SK-N-SH (cell line): ENCODE measurements around the gene NOP56. TPM values are rescaled to one million over a fixed set of nuclear protein-coding genes. Genes with fewer than 3 reads are reported as not detected.
A peak's percentile ranks its signal among the peaks of the same experiment; 100 is the strongest.

Experiments used
- CTCF ChIA-PET: fragments of 300-600, 350-600 bp; formaldehyde crosslinking; extraction: SDS; loops from one replicate; lab custom pipeline; 2021; lab: Yijun Ruan, JAX
- POLR2A ChIA-PET: fragments of 350-600 bp; sonication (Branson Sonifier 250); formaldehyde crosslinking; extraction: SDS; loops from one replicate; lab custom pipeline; 2020; ENCODE audit warnings: antibody characterized with exemption, inconsistent platforms; lab: Yijun Ruan, JAX
- DNase-seq: peaks from one replicate; pipeline ENCODE4 v3.0.0; 2012
- H2AFZ ChIP-seq: fragments of 200-600 bp; sonication (generic); 2 replicates; pipeline ENCODE4 v1.8.1; 2016; ENCODE audit warnings: antibody characterized with exemption, mild to moderate bottlenecking, low read depth
- H3F3A ChIP-seq: fragments of 200-600 bp; sonication (generic); replicated peaks from 2 replicates; pipeline ENCODE3; 2016; ENCODE audit warnings: antibody characterized with exemption, mild to moderate bottlenecking; ENCODE audit not compliant: insufficient read depth
- H3K27ac ChIP-seq, 2 experiments: fragments of 200-500 bp in 1 of 2; fragments of 200-600 bp in 1 of 2; sonication (Bioruptor generic) in 1 of 2; sonication (generic), shearing (Covaris generic) in 1 of 2; 2 replicates each; pipeline versions ENCODE4 v1.5.1 to v1.6.1; 2014 to 2016; ENCODE audit warnings: low read depth in 2 of 2, inconsistent platforms in 1 of 2, low read length in 1 of 2, mild to moderate bottlenecking in 1 of 2, mixed read lengths in 1 of 2
- H3K27me3 ChIP-seq: fragments of 200-600 bp; sonication (generic), shearing (Covaris generic); 2 replicates; pipeline ENCODE4 v1.6.1; 2016; ENCODE audit warnings: mixed run types; ENCODE audit not compliant: insufficient read depth
- H3K36me3 ChIP-seq, 2 experiments: fragments of 200-500 bp in 1 of 2; fragments of 200-600 bp in 1 of 2; sonication (Bioruptor generic) in 1 of 2; sonication (generic) in 1 of 2; replicated peaks in 1 of 2; 2 replicates each; pipeline versions ENCODE3 to v1.5.1; 2014 to 2016; ENCODE audit warnings: low read length in 1 of 2, mild to moderate bottlenecking in 1 of 2; ENCODE audit not compliant: insufficient read depth in 2 of 2, control insufficient read depth in 1 of 2
- H3K4me1 ChIP-seq, 2 experiments: fragments of 200-500 bp in 1 of 2; fragments of 200-600 bp in 1 of 2; sonication (Bioruptor generic) in 1 of 2; sonication (generic), shearing (Covaris generic) in 1 of 2; 2 replicates each; pipeline versions ENCODE4 v1.5.1 to v1.6.1; 2014 to 2016; ENCODE audit warnings: low read depth in 1 of 2, low read length in 1 of 2, mixed run types in 1 of 2; ENCODE audit not compliant: insufficient read depth in 2 of 2, control insufficient read depth in 1 of 2
- H3K4me2 ChIP-seq: fragments of 200-600 bp; sonication (generic), shearing (Covaris generic); 2 replicates; pipeline ENCODE4 v1.6.1; 2017; ENCODE audit warnings: mixed run types
- H3K4me3 ChIP-seq, 2 experiments: fragments of 200-500 bp in 1 of 2; fragments of 200-600 bp in 1 of 2; sonication (Bioruptor generic) in 1 of 2; sonication (generic), shearing (Covaris generic) in 1 of 2; 2 replicates each; pipeline versions ENCODE4 v1.5.1 to v1.8.1; 2014 to 2016; ENCODE audit warnings: low read depth in 2 of 2, inconsistent platforms in 1 of 2, low read length in 1 of 2, mild to moderate bottlenecking in 1 of 2, mixed read lengths in 1 of 2, moderate library complexity in 1 of 2
- H3K79me2 ChIP-seq: fragments of 200-600 bp; sonication (generic); 2 replicates; pipeline ENCODE4 v1.8.1; 2017; ENCODE audit warnings: mild to moderate bottlenecking; ENCODE audit not compliant: insufficient read depth
- H3K9ac ChIP-seq: fragments of 200-600 bp; sonication (generic); 2 replicates; pipeline ENCODE4 v1.6.1; 2017; ENCODE audit warnings: mixed run types
- H3K9me2 ChIP-seq: fragments of 200-600 bp; sonication (generic); 2 replicates; pipeline ENCODE4 v1.6.1; 2017; ENCODE audit warnings: mixed run types
- H3K9me3 ChIP-seq: fragments of 200-600 bp; sonication (generic); 2 replicates; pipeline ENCODE4 v1.6.1; 2017; ENCODE audit warnings: mixed run types, mild to moderate bottlenecking, moderate library complexity
- H4K20me1 ChIP-seq: fragments of 200-600 bp; sonication (generic); 2 replicates; pipeline ENCODE4 v1.6.1; 2017; ENCODE audit warnings: mild to moderate bottlenecking, mixed run types; ENCODE audit not compliant: insufficient read depth
- CHD2 ChIP-seq: fragments of 150-350 bp; IDR thresholded peaks from 2 replicates; pipeline ENCODE4 v1.6.1; 2018; ENCODE audit warnings: low read length; ENCODE audit not compliant: partially characterized antibody
- ELF1 ChIP-seq: IDR thresholded peaks from 2 replicates; pipeline ENCODE4 v1.4.0; 2012
- EP300 ChIP-seq, 2 experiments: IDR thresholded peaks; 2 replicates each; pipeline versions ENCODE4 v1.4.0 to v1.6.1; 2012; ENCODE audit warnings: borderline replicate concordance in 1 of 2, low read depth in 1 of 2, low read length in 1 of 2
- FOSL2 ChIP-seq: IDR thresholded peaks from 2 replicates; pipeline ENCODE4 v1.4.0; 2012; ENCODE audit warnings: low read depth, mild to moderate bottlenecking, moderate library complexity, borderline replicate concordance
- FOXJ3 ChIP-seq: sonication (generic); formaldehyde crosslinking; IDR thresholded peaks from 2 replicates; pipeline ENCODE4 v1.5.1; 2020; ENCODE audit warnings: mild to moderate bottlenecking, missing genetic modification reagents
- FOXM1 ChIP-seq: IDR thresholded peaks from 2 replicates; pipeline ENCODE4 v1.4.0; 2012; ENCODE audit warnings: low read depth, mild to moderate bottlenecking
- GATA2 ChIP-seq: sonication (generic); formaldehyde crosslinking; IDR thresholded peaks from 2 replicates; pipeline ENCODE4 v1.5.0; 2020; ENCODE audit warnings: mild to moderate bottlenecking, missing genetic modification reagents
- JUND ChIP-seq: IDR thresholded peaks from 2 replicates; pipeline ENCODE4 v1.4.0; 2012
- NFIC ChIP-seq: IDR thresholded peaks from 2 replicates; pipeline ENCODE4 v1.4.0; 2012; ENCODE audit warnings: borderline replicate concordance
- POLR2AphosphoS5 ChIP-seq: IDR thresholded peaks from 2 replicates; pipeline ENCODE4 v1.6.1; 2012; ENCODE audit warnings: low read depth, low read length
- RCOR1 ChIP-seq: fragments of 150-350 bp; IDR thresholded peaks from 2 replicates; pipeline ENCODE4 v1.6.1; 2017; ENCODE audit warnings: antibody characterized with exemption, low read length
- RFX5 ChIP-seq: IDR thresholded peaks from 2 replicates; pipeline ENCODE4 v1.6.1; 2012; ENCODE audit warnings: mild to moderate bottlenecking, improper control_type of control experiment, low read length
- SMC3 ChIP-seq: IDR thresholded peaks from 2 replicates; pipeline ENCODE4 v1.6.1; 2012; ENCODE audit warnings: low read depth, low read length, improper control_type of control experiment
- WGBS: methylation state at CpG from one replicate; pipeline ENCODE4 v1.1.6; 2017; ENCODE audit warnings: low lambda C conversion rate; 5-methylcytosine and 5-hydroxymethylcytosine counted together
- polyA plus RNA-seq, 3 experiments: library from polyadenylated mRNA; depleted of rRNA; stranded (reverse); fragments of >200 nt; gene quantifications; 2 replicates each; pipeline ENCODE4 v1.2.3, GENCODE V29; 2012

Gene NOP56
- polyA plus RNA-seq, 1 of the 3 experiments (the other 2 are of a cell fraction): 158 TPM

DNA sequence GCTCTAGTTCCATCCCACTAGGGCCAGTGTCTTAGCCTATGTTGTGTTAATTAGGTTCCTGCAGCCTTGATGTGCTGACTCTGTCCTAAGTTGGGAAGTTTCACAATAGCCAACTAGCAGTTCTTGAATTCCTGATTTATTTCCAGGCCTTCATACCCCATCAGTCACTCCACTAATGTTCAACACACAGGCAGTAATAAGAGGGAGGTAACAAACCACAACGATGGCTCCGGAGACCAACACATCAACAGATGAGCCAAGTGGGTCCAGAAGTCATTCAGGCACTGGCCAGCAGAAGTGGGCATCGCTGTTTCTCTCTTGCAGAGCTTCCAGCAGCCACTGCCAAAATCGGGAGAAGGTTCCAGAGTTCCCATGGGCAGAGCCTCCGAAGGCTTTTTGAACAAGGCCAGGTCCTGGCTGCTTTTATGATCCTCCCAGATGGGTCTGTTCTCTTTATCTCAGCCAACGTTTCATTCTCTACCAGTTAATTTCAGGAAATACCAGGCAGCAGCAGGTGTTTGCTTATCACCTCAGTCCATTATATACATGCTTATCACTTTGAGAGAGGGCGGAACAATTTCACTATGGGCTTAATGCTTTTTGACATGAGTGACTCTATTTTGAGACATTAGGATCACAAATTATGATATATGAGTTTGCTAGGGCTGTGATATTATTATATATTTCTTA, 48.5 kb upstream of the NOP56 start:
- H3K4me1 ChIP-seq: peaks cover 0 to 14% of the 10 kb centered on the region in 2 experiments; a peak in 2 of 4 replicates
- H3K27me3 ChIP-seq: no peaks in the 10 kb centered on the region
- ChIA-PET POLR2A (interaction anchor here (1.0 to 1.2 kb wide), 2 partner anchors 49 to 133 kb away, joined by 3 read pairs; partner anchors contain the start of genes NOP56 and SNRPB), CTCF (interaction anchor here (0.7 to 1.7 kb wide), 5 partner anchors 43 to 84 kb away, joined by 3 to 6 read pairs (median 3); no protein-coding TSS in a partner anchor)
- no peaks in the 10 kb centered on the region for H3K79me2 ChIP-seq
- H3K9me3 ChIP-seq: 0 out of 2 replicates have a peak, but pooled peaks cover 5% of the 10 kb centered on the region
- no peaks in the 10 kb centered on the region for H3K9me2 ChIP-seq
- H3F3A ChIP-seq: no peaks in the 10 kb centered on the region
- H3K9ac ChIP-seq: no peak overlapping the region
- WGBS: 11% methylated on average over 7 of the region's 7 CpGs
- H3K4me2 ChIP-seq: no peak overlapping the region
- no peak overlapping the region for H2AFZ ChIP-seq
- no peaks in the 10 kb centered on the region for H4K20me1 ChIP-seq
- TF ChIP-seq GATA2 (CRISPR knock-in tag): peak; percentile 95
- TF ChIP-seq EP300 (IDR thresholded peaks at IDR 0.05; ENCODE audit: borderline replicate concordance in 1 of 2, low read depth in 1 of 2, low read length in 1 of 2): peak in 1 of 2 experiments; percentile 83; a peak in 2 of 4 replicates
- peak; percentile 24 for TF ChIP-seq CHD2
- no peak for TF ChIP-seq SMC3
- peak; percentile 88 for TF ChIP-seq RCOR1
- TF ChIP-seq FOXM1: no peak
- no peak overlapping the region for H3K4me3 ChIP-seq
- peak overlapping the region in 1 of 2 experiments; percentile 11; a peak in 1 of 4 replicates for H3K27ac ChIP-seq
- DNase-seq: peak; percentile 23
- H3K36me3 ChIP-seq: no peaks in the 10 kb centered on the region

DNA sequence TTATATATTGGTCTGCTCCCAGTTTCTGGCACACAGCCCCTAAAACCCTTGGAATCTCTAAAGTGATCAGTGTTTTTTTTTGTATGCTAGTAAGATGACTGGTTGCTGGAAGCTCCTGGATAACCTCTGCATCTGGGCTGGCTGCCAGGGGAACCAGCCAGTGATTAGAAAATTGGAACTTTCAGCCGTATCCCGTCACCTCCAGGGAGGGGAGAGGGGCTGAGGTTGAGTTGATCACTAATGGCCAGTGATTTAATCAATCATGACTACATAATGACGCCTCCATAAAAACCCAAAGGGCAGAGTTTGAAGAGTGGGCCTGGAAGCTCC, 48.0 kb upstream of the NOP56 start:
- 28% methylated on average over 3 of the region's 3 CpGs for WGBS
- CTCF ChIA-PET: interaction anchor here (0.7 to 1.7 kb wide), 4 partner anchors 26 to 83 kb away, joined by 3 to 6 read pairs (median 3); no protein-coding TSS in a partner anchor
- Histone ChIP-seq H3K9ac (no peak overlapping the region), H3K27me3 (no peaks in the 10 kb centered on the region), H3K9me2 (no peaks in the 10 kb centered on the region), H3K4me3 (no peak overlapping the region), H3K79me2 (no peaks in the 10 kb centered on the region), H3F3A (no peaks in the 10 kb centered on the region), H2AFZ (no peak overlapping the region), H3K9me3 (0 out of 2 replicates have a peak, but pooled peaks cover 5% of the 10 kb centered on the region), H3K27ac (no peak overlapping the region), H3K36me3 (no peaks in the 10 kb centered on the region), H4K20me1 (no peaks in the 10 kb centered on the region), H3K4me1 (peaks cover 0 to 14% of the 10 kb centered on the region in 2 experiments; a peak in 2 of 4 replicates), H3K4me2 (no peak overlapping the region)
- POLR2A ChIA-PET: interaction anchor here (1.0 to 1.2 kb wide), 2 partner anchors 48 to 134 kb away, joined by 3 read pairs; partner anchors contain the start of genes NOP56 and SNRPB
- TF ChIP-seq RFX5 (no peak), POLR2AphosphoS5 (no peak), ELF1 (no peak), SMC3 (no peak), NFIC (no peak), CHD2 (no peak), FOSL2 (no peak), JUND (no peak), FOXJ3 (CRISPR knock-in tag) (no peak)
- DNase-seq: peak; percentile 26
